Amygdala (tissue), 56 donors: ENCODE results near the gene DCAF7.

ENCODE experiments used
- DNase-seq, 56 donors: peaks; one replicate each; lab custom pipeline; 2025; lab: John Stamatoyannopoulos, UW

The DCAF7 gene

GRCh38 chr17:63578027-63578768, 27.9 kb downstream of the DCAF7 start:
- no peak for DNase-seq

- DNase-seq = no peak
These were observed 28.5 kb downstream of the DCAF7 start for GRCh38 chr17:63578769-63579111.

- DNase-seq = no peak
These were observed 29.4 kb downstream of the DCAF7 start for GRCh38 chr17:63579633-63580032.

- no peak for DNase-seq
These were observed 37.5 kb downstream of the DCAF7 start for GRCh38 chr17:63587770-63588169.

- no peak for DNase-seq
These were observed 38.5 kb downstream of the DCAF7 start for GRCh38 chr17:63588797-63589196.

GRCh38 chr17:63589646-63590045, 39.4 kb downstream of the DCAF7 start:
- DNase-seq = no peak

GRCh38 chr17:63592797-63593196, 42.5 kb downstream of the DCAF7 start:
- DNase-seq = no peak

- no peak for DNase-seq
These were observed 44.9 kb downstream of the DCAF7 start for GRCh38 chr17:63595132-63595531.

GRCh38 chr17:63596856-63597586, 46.7 kb downstream of the DCAF7 start:
- no peak for DNase-seq

GRCh38 chr17:63598281-63598680, 48.0 kb downstream of the DCAF7 start:
- no peak for DNase-seq

GRCh38 chr17:63600569-63601438, 50.5 kb downstream of the DCAF7 start, which contains the start of gene TACO1:
TSS of gene TACO1 (plus strand) at chr17:63600895. CDS start at chr17:63601084, 189 bp downstream.
- DNase-seq = peak in 55 of 56 donors; percentile 37 to 84 (median 69)

GRCh38 chr17:63601439-63602371, 51.4 kb downstream of the DCAF7 start:
- no peak for DNase-seq

GRCh38 chr17:63609816-63610573, 59.7 kb downstream of the DCAF7 start:
- DNase-seq = no peak

GRCh38 chr17:63610854-63611253, 60.6 kb downstream of the DCAF7 start:
- no peak for DNase-seq

GRCh38 chr17:63611354-63611753, 61.1 kb downstream of the DCAF7 start:
- no peak for DNase-seq

GRCh38 chr17:63613663-63614062, 63.4 kb downstream of the DCAF7 start:
- DNase-seq = no peak

- DNase-seq = peak in 1 of 56 donors; percentile 53
These were observed 71.0 kb downstream of the DCAF7 start for GRCh38 chr17:63621229-63621683.

- DNase-seq = peak; percentile 61 to 100 (median 100)
These were observed 71.7 kb downstream of the DCAF7 start, which contains the start of gene MAP3K3 for GRCh38 chr17:63621684-63622573. TSS of gene MAP3K3 (plus strand) at chr17:63622417. CDS start at chr17:63622760, 343 bp downstream.
